DMS 273 (cell line): Measurements from ENCODE around the gene UGT2A2.
"Not testable (repeated sequence)": the region's sequence is repeated elsewhere in the genome, so short reads cannot be mapped to it uniquely, and the experiment has no call there.

ENCODE experiments used
- DNase-seq: peaks from one replicate; lab custom pipeline; 2025; ENCODE audit not compliant: unreplicated experiment; lab: John Stamatoyannopoulos, UW

UGT2A2 gene

DNA sequence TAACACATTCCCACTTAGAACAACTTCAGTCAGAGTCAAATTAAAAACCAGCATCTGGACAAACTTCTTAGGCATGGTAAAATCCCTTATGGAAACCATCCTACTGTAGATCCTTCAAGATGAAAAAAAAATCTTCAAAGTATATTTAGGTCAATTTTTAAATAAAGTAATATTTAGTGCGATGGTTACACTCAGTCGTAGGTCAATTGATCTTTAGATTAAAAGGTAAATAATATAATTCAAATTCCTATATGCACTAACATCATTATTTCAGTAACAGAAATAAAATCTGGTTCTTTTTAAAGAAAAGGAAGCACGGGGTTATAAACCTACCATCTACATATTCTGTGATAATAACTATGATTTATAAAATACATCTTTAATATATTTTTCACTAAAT is at the start of gene UGT2A2:
Gene UGT2A2 (minus strand): TSS at position 101 of the 400 bp plus-strand sequence. CDS start 2 bp downstream, at position 99.
- DNase-seq, result no peak

GRCh38 chr4:69684804-69685203 is 45.4 kb upstream of the UGT2A2 start:
- DNase-seq, result no peak

GRCh38 chr4:69668680-69669079 is 29.2 kb upstream of the UGT2A2 start:
- no peak for DNase-seq

DNA sequence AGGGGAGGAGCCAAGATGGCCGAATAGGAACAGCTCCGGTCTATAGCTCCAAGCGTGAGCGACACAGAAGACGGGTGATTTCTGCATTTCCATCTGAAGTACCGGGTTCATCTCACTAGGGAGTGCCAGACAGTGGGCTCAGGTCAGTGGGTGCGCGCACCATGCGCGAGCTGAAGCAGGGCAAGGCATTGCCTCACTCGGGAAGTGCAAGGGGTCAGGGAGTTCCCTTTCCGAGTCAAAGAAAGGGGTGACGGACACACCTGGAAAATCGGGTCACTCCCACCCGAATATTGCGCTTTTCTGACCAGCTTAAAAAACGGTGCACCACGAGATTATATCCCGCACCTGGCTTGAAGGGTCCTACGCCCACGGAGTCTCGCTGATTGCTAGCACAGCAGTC is 24.6 kb upstream of the UGT2A2 start:
- DNase-seq, result not testable (repeated sequence)

DNA sequence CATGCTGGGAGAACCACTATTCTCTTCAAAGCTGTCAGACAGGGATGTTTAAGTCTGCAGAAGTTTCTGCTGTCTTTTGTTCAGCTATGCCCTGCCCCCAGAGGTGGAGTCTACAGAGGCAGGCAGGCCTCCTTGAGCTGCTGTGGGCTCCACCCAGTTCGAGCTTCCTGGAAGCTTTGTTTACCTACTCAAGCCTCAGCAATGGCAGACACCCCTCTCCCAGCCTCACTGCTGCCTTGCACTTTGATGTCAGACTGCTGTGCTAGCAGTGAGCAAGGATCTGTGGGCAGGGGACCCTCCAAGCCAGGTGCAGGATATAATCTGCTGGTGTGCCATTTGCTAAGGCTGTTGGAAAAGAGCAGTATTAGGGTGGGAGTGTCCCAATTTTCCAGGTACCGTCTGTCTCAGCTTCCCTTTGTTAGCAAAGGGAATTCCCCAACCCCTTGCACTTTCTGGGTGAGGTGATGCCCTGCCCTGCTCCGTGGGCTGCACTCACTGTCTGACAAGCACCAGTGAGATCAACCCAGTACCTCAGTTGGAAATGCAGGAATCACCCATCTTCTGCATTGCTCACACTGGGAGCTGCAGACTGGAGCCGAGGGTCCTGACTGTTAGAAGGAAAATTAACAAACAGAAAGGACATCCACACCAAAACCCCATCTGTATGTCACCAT is 21.8 kb upstream of the UGT2A2 start:
- DNase-seq, result not testable (repeated sequence)

DNA sequence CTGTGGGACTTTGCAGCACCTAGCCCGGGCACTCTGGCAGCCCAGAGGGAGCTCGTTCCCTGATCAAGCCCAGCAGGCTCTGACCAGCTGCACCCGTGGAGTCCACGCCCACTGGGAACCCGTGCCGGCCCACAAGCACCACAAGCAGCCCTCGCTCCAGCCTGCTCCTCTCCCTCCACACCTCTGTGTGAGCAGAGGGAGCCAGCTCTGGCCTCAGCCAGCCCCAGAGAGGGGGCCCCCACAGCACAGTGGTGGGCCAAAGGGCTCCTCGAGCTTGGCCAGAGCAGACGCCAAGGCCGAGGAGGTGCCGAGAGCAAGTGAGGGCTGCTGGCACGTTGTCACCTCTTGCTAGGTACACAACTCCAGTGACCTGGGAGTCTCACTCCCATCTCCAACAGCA is 18.7 kb upstream of the UGT2A2 start:
- no peak for DNase-seq

DNA sequence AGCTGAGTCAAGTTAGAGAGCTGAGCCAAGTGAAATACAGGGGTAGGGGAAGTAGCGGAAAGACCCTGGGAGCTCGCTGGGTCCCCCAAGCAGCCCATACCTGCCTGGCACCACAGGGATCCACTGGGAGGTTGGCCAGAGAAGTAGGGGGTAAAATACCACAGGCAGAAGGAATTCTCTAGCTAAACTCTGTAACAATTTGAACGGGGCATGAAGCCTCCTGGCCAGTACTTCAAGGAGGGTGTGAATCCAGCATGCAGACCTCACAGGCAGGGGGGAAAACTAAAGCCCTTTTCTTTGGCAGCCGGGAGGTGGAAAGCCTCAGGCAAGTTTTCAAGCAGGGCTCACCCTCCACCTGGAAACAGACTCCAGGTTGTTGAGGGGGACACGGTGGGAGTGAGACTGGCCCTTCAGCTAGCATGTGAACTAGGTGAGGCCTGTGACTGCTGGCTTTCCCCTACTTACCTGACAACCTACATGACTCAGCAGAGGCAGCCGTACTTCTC is 17.3 kb upstream of the UGT2A2 start:
- DNase-seq, result no peak

DNA sequence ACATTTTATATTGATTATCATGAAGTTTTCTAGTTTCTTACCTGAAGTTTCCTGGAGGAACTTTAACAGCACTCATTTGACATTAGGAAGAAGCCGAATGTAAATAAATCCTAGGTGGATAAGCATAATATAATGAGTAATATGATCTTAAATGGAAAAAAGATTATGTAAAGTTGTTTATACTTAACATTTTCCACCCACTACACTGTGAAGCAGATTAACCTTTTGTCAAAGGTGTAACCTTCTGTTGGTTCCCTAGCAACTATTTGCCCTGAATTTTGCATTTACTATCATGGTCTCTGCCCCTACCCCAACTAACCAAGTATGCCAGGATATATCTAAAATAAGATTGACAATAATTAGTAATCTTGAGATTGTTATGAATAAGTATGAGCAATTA is 13.7 kb upstream of the UGT2A2 start, which contains the start of gene UGT2A1:
Gene UGT2A1 (minus strand): TSS at position 101 of the 400 bp plus-strand sequence. CDS start 5,603 bp downstream, outside the sequence.
- no peak for DNase-seq

GRCh38 chr4:69650872-69651271 is 11.4 kb upstream of the UGT2A2 start:
- DNase-seq, result no peak

DNA sequence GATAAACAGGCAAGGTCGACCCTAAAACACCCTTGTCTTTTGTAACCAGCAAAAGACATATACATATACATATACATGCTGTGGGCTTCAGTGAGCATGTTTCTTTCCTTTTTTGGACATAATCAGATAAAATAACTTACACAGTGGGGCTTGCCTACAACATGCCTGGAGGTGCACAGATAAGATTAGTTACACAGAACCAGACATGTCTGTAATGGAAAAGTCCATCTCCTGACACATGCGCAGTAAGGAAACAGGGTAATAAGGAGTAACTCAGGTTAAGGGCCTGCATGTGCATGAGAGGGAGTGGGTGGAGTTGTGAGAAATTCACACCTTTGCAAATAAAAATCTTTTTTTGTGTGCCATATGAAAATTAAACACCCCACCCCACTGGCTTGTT is 10.2 kb upstream of the UGT2A2 start:
- no peak for DNase-seq

DNA sequence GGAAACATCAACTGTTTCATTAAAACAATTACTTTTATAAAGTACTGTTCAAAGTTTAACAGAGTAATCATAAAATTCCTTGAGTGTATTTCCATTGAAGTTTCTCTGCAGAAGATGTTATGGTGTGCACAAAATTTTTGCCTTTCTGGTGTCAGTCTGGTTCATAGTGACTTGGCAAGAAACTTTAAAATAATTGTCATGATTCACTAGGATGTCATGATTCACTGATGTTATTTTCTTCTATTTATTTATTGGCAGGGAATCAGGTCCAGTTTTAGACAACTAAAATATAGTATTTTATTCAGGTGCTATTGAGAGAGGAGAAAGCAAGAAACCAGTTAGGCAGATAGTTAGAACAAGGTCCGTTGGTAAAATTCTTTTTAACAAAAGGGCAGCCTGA is 9.8 kb upstream of the UGT2A2 start:
- DNase-seq, result no peak

DNA sequence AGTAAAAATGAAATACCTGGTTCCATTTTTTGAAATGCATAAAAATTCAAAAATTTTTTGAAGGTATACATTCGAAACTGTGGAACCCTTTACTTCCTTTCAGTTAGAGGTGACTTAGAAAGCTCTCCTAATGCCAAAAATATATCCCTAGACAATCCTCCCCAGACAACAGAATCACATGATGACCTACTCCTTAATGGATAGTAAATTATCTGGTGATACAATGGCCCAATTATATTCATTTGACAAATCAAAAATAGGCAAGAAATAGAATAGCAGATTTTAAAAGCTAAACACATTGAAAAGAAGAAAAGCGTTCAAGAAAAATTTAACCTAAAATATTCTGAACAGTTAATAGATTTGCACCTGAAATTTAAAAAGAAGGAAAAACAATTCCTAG is 3.5 kb upstream of the UGT2A2 start:
- DNase-seq, result no peak

GRCh38 chr4:69640289-69640688 is 847 bp upstream of the UGT2A2 start:
- DNase-seq, result no peak

GRCh38 chr4:69617083-69617694 is 22.3 kb downstream of the UGT2A2 start:
- peak; percentile 45 for DNase-seq

GRCh38 chr4:69610484-69610883 is 29.0 kb downstream of the UGT2A2 start:
- DNase-seq, result no peak

- DNase-seq, result no peak
These were observed 38.4 kb downstream of the UGT2A2 start for GRCh38 chr4:69601065-69601464.

DNA sequence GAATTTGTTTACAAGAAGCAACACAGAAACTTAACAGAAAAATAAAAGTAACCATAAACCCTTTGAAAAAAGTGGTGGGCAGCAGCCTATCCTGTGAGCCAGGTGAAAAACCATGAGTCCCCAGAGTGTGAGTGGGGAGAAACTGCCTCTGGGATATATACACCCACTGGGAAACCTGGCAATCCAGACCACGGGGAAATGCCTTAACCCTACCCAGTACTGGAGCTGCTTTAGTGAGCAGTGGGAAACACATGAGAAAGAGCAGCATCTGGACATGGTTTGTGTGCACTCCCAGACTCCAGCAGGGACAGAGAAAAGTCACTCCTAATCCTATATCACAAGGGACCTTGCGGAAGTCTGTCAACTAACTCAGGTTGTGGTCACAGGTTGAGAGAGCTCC is 39.4 kb downstream of the UGT2A2 start:
- no peak for DNase-seq

DNA sequence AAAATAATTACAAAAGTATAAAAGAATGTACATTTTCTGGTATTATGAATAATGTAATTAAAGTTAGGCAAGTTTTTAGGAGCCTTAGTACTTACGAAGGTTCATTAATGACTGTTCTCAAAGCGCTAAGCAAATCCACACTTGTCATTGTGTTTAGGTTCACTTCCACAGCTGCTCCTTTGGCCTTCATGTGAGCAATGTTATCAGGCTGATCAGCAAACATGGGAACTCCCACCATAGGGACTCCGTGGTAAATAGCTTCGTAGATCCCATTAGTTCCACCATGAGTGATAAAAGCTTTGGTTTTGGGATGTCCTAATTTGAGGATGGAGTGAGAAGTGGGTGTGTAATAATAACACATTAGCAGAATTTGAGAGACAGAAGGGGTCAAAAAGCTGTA is 45.1 kb downstream of the UGT2A2 start:
- DNase-seq, result no peak

DNA sequence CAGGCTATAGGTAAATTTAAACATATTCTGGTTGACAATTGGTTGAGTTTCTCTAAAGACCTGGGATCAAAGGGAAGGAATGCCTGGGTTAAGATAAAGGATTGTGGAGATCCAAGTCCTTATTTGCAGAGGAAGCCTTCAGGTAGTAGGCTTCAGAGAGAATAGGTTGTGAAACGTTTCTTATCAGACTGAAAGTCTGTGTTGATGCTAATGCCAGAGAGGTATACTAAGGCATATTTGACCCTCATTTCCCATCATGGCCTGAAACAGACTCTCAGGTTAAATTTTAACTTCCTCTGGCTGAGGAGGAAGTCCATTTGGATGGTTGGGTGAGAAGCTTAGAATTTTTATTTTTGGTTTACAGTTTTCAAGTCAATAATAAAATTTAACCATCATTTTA is 48.1 kb downstream of the UGT2A2 start:
- no peak for DNase-seq

- DNase-seq, result no peak
These were observed 49.6 kb downstream of the UGT2A2 start for GRCh38 chr4:69589884-69590283.

DNA sequence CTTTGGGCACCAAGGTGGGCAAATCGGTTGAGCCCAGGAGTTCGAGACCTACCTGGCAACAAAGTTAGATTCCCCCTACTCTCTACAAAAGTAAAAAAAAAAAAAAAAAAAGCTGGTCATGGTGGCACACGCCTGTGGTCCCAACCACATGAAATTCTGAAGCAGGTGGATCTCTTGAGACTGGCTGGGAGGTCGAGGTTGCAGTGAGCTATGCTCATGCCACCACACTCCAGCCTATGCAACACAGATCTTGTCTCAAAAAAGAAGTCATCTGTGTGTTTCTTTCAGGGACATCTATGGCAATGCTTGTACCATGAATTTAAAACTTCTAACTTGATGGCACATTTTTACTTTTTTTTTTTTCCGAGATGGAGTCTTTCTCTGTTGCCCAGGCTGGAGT is 55.3 kb downstream of the UGT2A2 start:
- no peak for DNase-seq

- no peak for DNase-seq
These were observed 55.9 kb downstream of the UGT2A2 start for GRCh38 chr4:69583543-69583942.

DNA sequence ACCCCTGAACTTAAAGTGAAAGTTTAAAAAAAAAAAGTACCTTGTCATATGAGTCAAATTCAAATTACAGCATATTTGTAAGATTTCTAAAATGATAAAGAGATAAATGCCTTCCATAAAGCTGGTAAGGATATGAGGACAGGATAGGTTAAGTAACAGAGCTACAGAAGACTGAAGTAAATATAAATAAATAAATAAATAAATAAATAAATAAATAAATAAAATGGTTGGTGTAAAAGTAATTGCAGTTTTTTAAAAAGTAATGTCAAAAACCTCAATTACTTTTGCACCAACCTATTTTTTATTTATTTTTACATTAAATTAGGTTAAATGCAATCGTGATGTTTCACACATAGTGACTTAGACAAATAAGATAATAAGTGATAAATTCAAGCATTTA is 62.2 kb downstream of the UGT2A2 start:
- DNase-seq, result no peak
